ENCODE results near the gene CAPN1. TPM values are rescaled to one million over a fixed set of nuclear protein-coding genes. Genes with fewer than 3 reads are reported as not detected.

CAPN1 gene
- total and polyA plus RNA-seq, 9 of the 15 experiments (the other 6 are each of a cell fraction or from before 2014, with no cell fraction given) = 3.5 to 199 (median 61.6) TPM

- TF ChIP-seq TAF15 (IDR thresholded peaks at IDR 0.05; ENCODE audit: low read depth, low read length) (no peak), ZNF134 (CRISPR knock-in tag; conservative IDR thresholded peaks at IDR 0.05) (no peak), ZEB2 (IDR thresholded peaks at IDR 0.05) (no peak), MYBL2 (IDR thresholded peaks at IDR 0.05; ENCODE audit: low read depth) (no peak), MYBL2 (CRISPR knock-in tag; IDR thresholded peaks at IDR 0.05; ENCODE audit: borderline replicate concordance) (no peak), PYGO2 (tag; IDR thresholded peaks at IDR 0.05) (no peak), SUPT5H (IDR thresholded peaks at IDR 0.05) (peak; percentile 37; the same call in 1 of the 2 replicates), CUX1 (CRISPR knock-in tag; IDR thresholded peaks at IDR 0.05) (no peak), ZNF280B (CRISPR knock-in tag; IDR thresholded peaks at IDR 0.05) (no peak), ZNF12 (CRISPR knock-in tag; IDR thresholded peaks at IDR 0.05) (no peak), GTF3C2 (IDR thresholded peaks at IDR 0.05; ENCODE audit: borderline replicate concordance, extremely low read depth, insufficient read length) (no peak), ZBTB7A (IDR thresholded peaks at IDR 0.05; ENCODE audit: borderline replicate concordance, control insufficient read depth, low read depth, low read length) (no peak), RBM25 (IDR thresholded peaks at IDR 0.05; ENCODE audit: low read depth, low read length, severe bottlenecking) (no peak), MNT (conservative IDR thresholded peaks at IDR 0.05) (0 out of 4 replicates have a peak, but pooled peaks of 1 of the 2 experiments have one; percentile 22), KLF16 (IDR thresholded peaks at IDR 0.05) (no peak), XRCC5 (IDR thresholded peaks at IDR 0.05; ENCODE audit: low read depth, low read length) (no peak)
Observed at GRCh38 chr11:65150509-65151299, 31.0 kb upstream of the CAPN1 start (continued).

All from K562 (cell line).